B cell (primary cell): ENCODE results near the gene MTFR1L. TPM values are rescaled to one million over a fixed set of nuclear protein-coding genes. Genes with fewer than 3 reads are reported as not detected.

ENCODE experiments used
- ATAC-seq: fragments of 200-7000 bp; cut with Tn5 transposase; one replicate; pipeline ENCODE4 v1.10.0; 2021; ENCODE audit warnings: low read depth, mild to moderate bottlenecking, moderate number of reproducible peaks, moderate library complexity
- CTCF ChIA-PET: fragments of 350-600 bp; sonication (Branson Sonifier 250); formaldehyde crosslinking; loops from one replicate; lab custom pipeline; 2021; ENCODE audit warnings: antibody characterized with exemption, inconsistent platforms; lab: Charles Lee
- POLR2A ChIA-PET: fragments of 350-600 bp; sonication (Branson Sonifier 250); formaldehyde crosslinking; loops from one replicate; lab custom pipeline; 2021; ENCODE audit warnings: antibody characterized with exemption; lab: Charles Lee
- DNase-seq: peaks from one replicate; pipeline ENCODE4 v3.0.0; 2013
- H2AFZ ChIP-seq: 2 replicates; pipeline ENCODE4 v1.6.1; 2012; ENCODE audit warnings: mild to moderate bottlenecking, low read depth, low read length; ENCODE audit not compliant: insufficient read depth, poor library complexity, severe bottlenecking
- H3K27ac ChIP-seq, 2 donors: 1 replicate in 1 of 2; 2 replicates in 1 of 2; pipeline ENCODE4 v1.5.1; 2012 to 2013; ENCODE audit warnings: low read length in 2 of 2, mild to moderate bottlenecking in 2 of 2, moderate library complexity in 1 of 2
- H3K27me3 ChIP-seq, 4 experiments: fragments of 200-600 bp in 1 of 4; sonication (generic) in 1 of 4; replicated peaks in 1 of 4; 1 replicate in 2 of 4; 2 replicates in 2 of 4; pipeline versions ENCODE4 v1.6.1 to v1.7.0; 2013 to 2016; ENCODE audit warnings: low read length in 3 of 4, mild to moderate bottlenecking in 2 of 4, mixed read lengths in 1 of 4, moderate library complexity in 1 of 4; ENCODE audit not compliant: insufficient read depth in 4 of 4, control insufficient read depth in 3 of 4; ENCODE audit errors: control extremely low read depth in 1 of 4
- H3K36me3 ChIP-seq, 2 experiments: replicated peaks in 1 of 2; 1 replicate in 1 of 2; 2 replicates in 1 of 2; pipeline versions ENCODE4 v1.6.1 to v1.7.1; 2013; ENCODE audit warnings: low read length in 1 of 2; ENCODE audit not compliant: insufficient read depth in 2 of 2, control insufficient read depth in 1 of 2; ENCODE audit errors: control extremely low read depth in 1 of 2, extremely low read depth in 1 of 2
- H3K4me1 ChIP-seq, 2 donors: fragments of 200-600 bp in 1 of 2; sonication (generic) in 1 of 2; 1 replicate in 1 of 2; 2 replicates in 1 of 2; pipeline versions ENCODE4 v1.5.1 to v1.6.1; 2013 to 2017; ENCODE audit warnings: low read length in 2 of 2; ENCODE audit not compliant: control insufficient read depth in 2 of 2, insufficient read depth in 2 of 2
- H3K4me2 ChIP-seq: replicated peaks from 2 replicates; pipeline ENCODE3; 2012; ENCODE audit warnings: mild to moderate bottlenecking, low read depth, low read length; ENCODE audit not compliant: poor library complexity, severe bottlenecking
- H3K4me3 ChIP-seq, 5 experiments: fragments of 200-600 bp in 1 of 5; sonication (generic) in 1 of 5; 1 replicate in 3 of 5; 2 replicates in 2 of 5; pipeline versions ENCODE4 v1.5.1 to v1.7.0; 2011 to 2016; ENCODE audit warnings: low read length in 4 of 5, mild to moderate bottlenecking in 4 of 5, low read depth in 2 of 5, control low read depth in 1 of 5, moderate library complexity in 1 of 5; ENCODE audit not compliant: insufficient read depth in 1 of 5; ENCODE audit errors: control extremely low read depth in 1 of 5, extremely low read depth in 1 of 5
- H3K79me2 ChIP-seq: fragments of 200-600 bp; sonication (generic); one replicate; pipeline ENCODE4 v1.6.0; 2016; ENCODE audit warnings: low read length; ENCODE audit not compliant: control insufficient read depth, insufficient read depth
- H3K9ac ChIP-seq: fragments of 200-600 bp; sonication (generic); 2 replicates; pipeline ENCODE4 v1.6.1; 2017; ENCODE audit warnings: mild to moderate bottlenecking, low read length, moderate library complexity
- H3K9me3 ChIP-seq, 3 donors: one replicate each; pipeline versions ENCODE4 v1.6.1 to v1.7.1; 2013; ENCODE audit warnings: low read length in 2 of 3; ENCODE audit not compliant: control insufficient read depth in 2 of 3, insufficient read depth in 1 of 3; ENCODE audit errors: control extremely low read depth in 1 of 3
- H4K20me1 ChIP-seq: 2 replicates; pipeline ENCODE4 v1.6.0; 2012; ENCODE audit warnings: mild to moderate bottlenecking, low read length; ENCODE audit not compliant: insufficient read depth, control insufficient read depth, poor library complexity, severe bottlenecking
- H3K27ac Mint-ChIP-seq: one replicate; pipeline ENCODE4 v1.8.0; 2021; ENCODE audit warnings: mixed read lengths
- H3K27me3 Mint-ChIP-seq: one replicate; pipeline ENCODE4 v1.8.0; 2021; ENCODE audit warnings: mixed read lengths
- H3K4me1 Mint-ChIP-seq: one replicate; pipeline ENCODE4 v1.8.0; 2021; ENCODE audit warnings: mixed read lengths
- H3K4me3 Mint-ChIP-seq: one replicate; pipeline ENCODE4 v1.8.0; 2021; ENCODE audit warnings: mixed read lengths
- H3K9me3 Mint-ChIP-seq: one replicate; pipeline ENCODE4 v1.8.0; 2022; ENCODE audit warnings: mixed read lengths; ENCODE audit not compliant: insufficient read depth
- CTCF ChIP-seq: fragments of 200-600 bp; IDR thresholded peaks from one replicate; pipeline ENCODE4 v1.8.0; 2022; ENCODE audit warnings: antibody characterized with exemption, mild to moderate bottlenecking
- EZH2 ChIP-seq: IDR thresholded peaks from 2 replicates; pipeline ENCODE4 v1.6.1; 2012; ENCODE audit warnings: borderline replicate concordance, low read depth, mild to moderate bottlenecking, moderate library complexity, low read length; ENCODE audit not compliant: insufficient read depth, poor library complexity, severe bottlenecking
- WGBS: methylation state at CpG from one replicate; pipeline ENCODE4 v1.1.5; 2013; ENCODE audit warnings: missing lambda C conversion rate; ENCODE audit not compliant: insufficient coverage; 5-methylcytosine and 5-hydroxymethylcytosine counted together
- intact Hi-C: fragments of 100-400 bp; cut with micrococcal nuclease; formaldehyde crosslinking; loops from one replicate; pipeline ENCODE4 v1.10.0; 2022
- polyA plus RNA-seq: library from polyadenylated mRNA; depleted of rRNA; stranded (reverse); fragments of >200 nt; gene quantifications from 2 replicates; pipeline ENCODE4 v1.2.3, GENCODE V29; 2012
- total RNA-seq, 2 donors: library from RNA; stranded (reverse); fragments of 120-200 nt in 1 of 2; gene quantifications; 1 replicate in 1 of 2; 2 replicates in 1 of 2; pipeline versions ENCODE4 v1.2.3 to v1.2.4, GENCODE V29; 2013 to 2022

Gene MTFR1L
- total and polyA plus RNA-seq, 2 donors (not counting 1 experiment from before 2014, with no cell fraction given), result 41.5 to 44.6 TPM

- no peak overlapping the region for H3K4me3 ChIP-seq
- TF ChIP-seq CTCF (no peak), EZH2 (no peak)
- H3K27ac Mint-ChIP-seq, result no peak overlapping the region
- H3K4me1 Mint-ChIP-seq, result peaks cover 18% of the 10 kb centered on the region
- H3K4me3 Mint-ChIP-seq, result no peak overlapping the region
- H4K20me1 ChIP-seq, result no peaks in the 10 kb centered on the region
- WGBS, result 82% methylated on average over 9 of the region's 11 CpGs
- DNase-seq, result no peak
- ATAC-seq, result no peak
- H3K36me3 ChIP-seq, result peaks cover 0 to 3% of the 10 kb centered on the region in 2 experiments
- intact Hi-C loops, result loop anchor here (5.0 to 10.0 kb wide), 2 partner anchors 411 to 568 kb away; partner anchors contain the start of gene RSRP1
- H3K4me2 ChIP-seq, result no peak overlapping the region
- H3K79me2 ChIP-seq, result no peaks in the 10 kb centered on the region
- H3K9ac ChIP-seq, result no peak overlapping the region
- H3K9me3 ChIP-seq, result no peaks in the 10 kb centered on the region
- no peaks in the 10 kb centered on the region for H3K27me3 Mint-ChIP-seq
- peaks cover 11 to 23% of the 10 kb centered on the region in 2 donors for H3K4me1 ChIP-seq
- H3K27me3 ChIP-seq, result no peaks in the 10 kb centered on the region
- CTCF ChIA-PET, result interaction anchor here (5.4 to 6.1 kb wide), 2 partner anchors 205 to 309 kb away, joined by 34 to 59 read pairs; no protein-coding TSS in a partner anchor
- POLR2A ChIA-PET, result no interaction called here
- H3K9me3 Mint-ChIP-seq, result no peaks in the 10 kb centered on the region
- no peak overlapping the region for H2AFZ ChIP-seq
- H3K27ac ChIP-seq, result no peak overlapping the region
Observed at GRCh38 chr1:25813071-25813733, 6.6 kb upstream of the MTFR1L start.
